ENCODE measurements around the gene MAPK11. TPM values are rescaled to one million over a fixed set of nuclear protein-coding genes. Genes with fewer than 3 reads are reported as not detected.

Gene MAPK11
- total and polyA plus RNA-seq, 5 experiments from 2014 or later: 0.13 to 1.2 (median 0.24) TPM

GRCh38 chr22:50261615-50262459 is 8.3 kb downstream of the MAPK11 start, which contains the start of gene MAPK12:
TSS of gene MAPK12 (minus strand) at chr22:50261683. CDS start at chr22:50261509, 174 bp downstream.
- Mint-ChIP-seq H3K36me3 (peaks cover 0 to 2% (median 0%) of the 10 kb centered on the region in 3 donors), H3K9me3 (no peaks in the 10 kb centered on the region), H3K4me3 (peak within 1 kb of the TSS in 9 of 10 donors; percentile 44 to 75 (median 61)), H3K27ac (peak within 1 kb of the TSS in 1 of 10 donors; percentile 25), H3K4me1 (peaks cover 6 to 9% (median 8%) of the 10 kb centered on the region in 4 donors), H3K27me3 (peaks cover 5 to 40% (median 19%) of the 10 kb centered on the region in 5 donors)
- DNase-seq: no peak
- POLR2A ChIA-PET: interaction anchor here (0.6 kb wide), 1 partner anchor 358 kb away, joined by 6 read pairs; no protein-coding TSS in a partner anchor
- no peak for ATAC-seq

GRCh38 chr22:50260801-50261614 is 9.2 kb downstream of the MAPK11 start:
- Mint-ChIP-seq H3K4me3 (no peak overlapping the region), H3K9me3 (no peaks in the 10 kb centered on the region), H3K36me3 (peaks cover 0 to 2% (median 0%) of the 10 kb centered on the region in 3 donors), H3K27me3 (peaks cover 5 to 40% (median 19%) of the 10 kb centered on the region in 5 donors), H3K4me1 (peaks cover 6 to 8% (median 7%) of the 10 kb centered on the region in 4 donors), H3K27ac (no peak overlapping the region)
- DNase-seq (no peak), ATAC-seq (peak; percentile 55 to 65)
- POLR2A ChIA-PET: interaction anchor here (1.0 kb wide), 1 partner anchor 16 kb away, joined by 3 read pairs; the partner anchor contains the start of gene TUBGCP6

- H3K4me1 Mint-ChIP-seq: peaks cover 5 to 8% (median 6%) of the 10 kb centered on the region in 4 donors
- no peak for ATAC-seq
- POLR2A ChIA-PET: interaction anchor here (1.0 kb wide), 1 partner anchor 16 kb away, joined by 3 read pairs; the partner anchor contains the start of gene TUBGCP6
- no peaks in the 10 kb centered on the region for H3K9me3 Mint-ChIP-seq
- peaks cover 0 to 2% (median 0%) of the 10 kb centered on the region in 3 donors for H3K36me3 Mint-ChIP-seq
- peaks cover 5 to 39% (median 19%) of the 10 kb centered on the region in 5 donors for H3K27me3 Mint-ChIP-seq
- no peak overlapping the region for H3K27ac Mint-ChIP-seq
- no peak for DNase-seq
- peak overlapping the region in 1 of 10 donors; percentile 14 for H3K4me3 Mint-ChIP-seq
Observed at GRCh38 chr22:50260434-50260800, 9.8 kb downstream of the MAPK11 start.

DNA sequence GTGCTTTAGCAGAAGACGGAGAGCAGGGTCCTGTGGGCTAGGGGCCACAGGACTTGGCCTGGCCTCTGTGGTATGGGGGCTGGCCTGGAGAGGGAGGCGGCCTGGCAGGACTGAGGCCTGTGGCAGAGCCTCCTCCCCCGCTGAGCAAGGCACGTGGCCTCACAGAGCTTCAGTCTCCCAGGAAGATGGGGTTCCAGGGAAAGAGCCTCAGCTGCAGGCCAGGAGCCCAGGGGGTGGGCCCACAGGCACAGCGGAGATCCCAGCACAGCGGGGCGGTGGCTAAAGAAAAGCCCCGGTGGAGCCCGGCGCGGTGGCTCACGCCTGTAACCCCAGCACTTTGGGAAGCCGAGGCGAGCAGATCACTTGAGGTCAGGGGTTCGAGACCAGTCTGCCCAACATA is 10.9 kb downstream of the MAPK11 start:
- no peak overlapping the region for H3K4me3 Mint-ChIP-seq
- peaks cover 3 to 8% (median 6%) of the 10 kb centered on the region in 4 donors for H3K4me1 Mint-ChIP-seq
- no peak overlapping the region for H3K27ac Mint-ChIP-seq
- no peaks in the 10 kb centered on the region for H3K9me3 Mint-ChIP-seq
- POLR2A ChIA-PET: interaction anchor here (0.6 kb wide), 1 partner anchor 194 kb away, joined by 3 read pairs; no protein-coding TSS in a partner anchor
- peaks cover 5 to 33% (median 17%) of the 10 kb centered on the region in 5 donors for H3K27me3 Mint-ChIP-seq
- H3K36me3 Mint-ChIP-seq: peaks cover 0 to 2% (median 0%) of the 10 kb centered on the region in 3 donors
- DNase-seq (no peak), ATAC-seq (no peak)

GRCh38 chr22:50258361-50259292 is 11.6 kb downstream of the MAPK11 start:
- Mint-ChIP-seq H3K27me3 (peaks cover 5 to 29% (median 16%) of the 10 kb centered on the region in 5 donors), H3K9me3 (no peaks in the 10 kb centered on the region), H3K36me3 (peaks cover 0 to 2% (median 0%) of the 10 kb centered on the region in 3 donors), H3K27ac (peak overlapping the region in 1 of 10 donors; percentile 37), H3K4me1 (peaks cover 3 to 8% (median 6%) of the 10 kb centered on the region in 4 donors), H3K4me3 (no peak overlapping the region)
- POLR2A ChIA-PET: no interaction called here
- no peak for ATAC-seq
- DNase-seq: no peak

DNA sequence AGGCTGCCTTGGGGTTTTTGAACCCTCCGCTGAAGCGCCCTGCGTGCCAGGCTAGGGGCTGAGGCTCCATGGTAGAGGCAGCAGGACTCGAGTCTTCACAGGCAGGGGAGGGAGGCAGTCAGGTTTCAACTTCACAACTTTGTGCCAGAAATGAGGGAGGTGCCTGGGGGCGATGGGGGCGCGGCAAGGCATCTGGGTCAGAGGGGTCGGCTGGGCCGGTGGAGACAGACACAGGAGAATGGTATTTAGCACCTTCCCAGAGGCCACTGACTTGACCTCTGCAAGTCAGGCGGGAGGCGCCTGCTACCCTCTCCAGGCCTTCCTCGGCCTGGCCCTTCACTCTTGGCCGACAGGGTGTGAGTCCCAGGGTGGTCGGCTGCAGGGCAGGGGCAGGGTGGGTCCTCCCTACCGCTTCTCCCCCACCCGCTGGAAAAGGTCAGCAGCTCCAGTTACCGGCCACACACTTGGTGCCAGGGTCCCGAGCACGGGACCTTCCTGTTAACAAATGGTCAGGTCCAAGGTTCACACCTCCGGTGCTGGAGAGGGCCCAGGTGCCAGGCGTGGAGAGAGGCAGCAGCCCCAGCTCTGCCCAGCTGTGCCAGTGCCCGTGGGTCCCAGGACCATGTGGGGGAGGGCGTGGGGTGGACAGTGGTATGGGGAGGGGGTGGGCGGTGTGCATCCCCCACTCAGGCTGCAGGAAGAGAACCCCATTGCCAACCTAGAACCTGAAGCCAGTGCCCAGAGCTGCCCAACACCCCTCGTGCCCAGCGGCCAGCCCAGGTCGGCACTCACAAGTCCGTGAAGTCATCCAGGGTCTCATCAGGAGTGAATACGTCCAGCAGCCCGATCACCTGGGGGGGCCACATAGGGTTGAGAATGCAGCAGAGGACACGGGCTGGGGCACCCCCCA is 12.5 kb downstream of the MAPK11 start:
- no peak overlapping the region for H3K27ac Mint-ChIP-seq
- peaks cover 5 to 22% (median 13%) of the 10 kb centered on the region in 5 donors for H3K27me3 Mint-ChIP-seq
- H3K9me3 Mint-ChIP-seq: no peaks in the 10 kb centered on the region
- H3K4me3 Mint-ChIP-seq: no peak overlapping the region
- no peak for DNase-seq
- no peak for ATAC-seq
- peaks cover 3 to 8% (median 6%) of the 10 kb centered on the region in 4 donors for H3K4me1 Mint-ChIP-seq
- POLR2A ChIA-PET: no interaction called here
- peaks cover 0 to 2% (median 0%) of the 10 kb centered on the region in 3 donors for H3K36me3 Mint-ChIP-seq

- Mint-ChIP-seq H3K4me3 (no peak overlapping the region), H3K27me3 (peaks cover under 1 to 16% (median 8%) of the 10 kb centered on the region in 5 donors), H3K4me1 (peaks cover 0 to 3% (median 2%) of the 10 kb centered on the region in 4 donors), H3K9me3 (no peaks in the 10 kb centered on the region), H3K27ac (no peak overlapping the region), H3K36me3 (peaks cover 0 to 2% (median 0%) of the 10 kb centered on the region in 3 donors)
- ATAC-seq (no peak), DNase-seq (no peak)
- POLR2A ChIA-PET: no interaction called here
Observed at GRCh38 chr22:50257041-50257440, 13.1 kb downstream of the MAPK11 start.

DNA sequence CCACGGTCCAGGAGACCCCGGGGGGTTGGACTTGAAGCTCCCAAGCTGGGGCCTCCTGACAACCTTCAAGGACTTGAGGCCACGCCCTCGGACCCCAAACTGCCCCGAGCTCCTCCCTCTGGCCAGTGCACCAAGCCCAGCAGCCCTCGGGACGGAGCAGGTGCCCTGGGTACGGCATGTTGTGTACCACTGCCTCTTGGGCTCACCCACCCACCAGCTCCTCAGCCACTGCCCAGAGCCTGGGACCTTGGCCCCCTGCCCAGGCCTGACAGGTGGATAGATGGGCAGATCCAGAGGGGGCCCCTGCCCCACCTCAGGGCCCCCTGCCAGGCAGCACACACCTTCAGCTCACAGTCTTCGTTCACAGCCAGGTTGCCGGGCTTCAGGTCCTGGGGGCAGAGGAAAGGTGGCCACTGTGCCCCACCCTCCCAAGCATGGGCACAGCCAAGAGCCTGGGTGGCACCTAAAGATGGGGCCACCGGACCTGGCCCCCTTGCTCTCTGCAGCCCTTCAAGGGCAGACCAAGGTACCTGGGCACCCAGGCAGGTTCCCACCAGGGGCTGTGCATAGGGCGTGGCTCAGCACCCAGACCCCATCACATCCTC is 13.8 kb downstream of the MAPK11 start:
- Mint-ChIP-seq H3K27me3 (peaks cover 0 to 12% (median 6%) of the 10 kb centered on the region in 5 donors), H3K9me3 (no peaks in the 10 kb centered on the region), H3K4me1 (peaks cover 0 to 2% (median 0%) of the 10 kb centered on the region in 4 donors), H3K36me3 (peaks cover 0 to 2% (median 0%) of the 10 kb centered on the region in 3 donors), H3K27ac (no peak overlapping the region), H3K4me3 (no peak overlapping the region)
- POLR2A ChIA-PET: interaction anchor here (0.8 kb wide), 1 partner anchor 71 kb away, joined by 3 read pairs; no protein-coding TSS in a partner anchor
- ATAC-seq (no peak), DNase-seq (no peak)

DNA sequence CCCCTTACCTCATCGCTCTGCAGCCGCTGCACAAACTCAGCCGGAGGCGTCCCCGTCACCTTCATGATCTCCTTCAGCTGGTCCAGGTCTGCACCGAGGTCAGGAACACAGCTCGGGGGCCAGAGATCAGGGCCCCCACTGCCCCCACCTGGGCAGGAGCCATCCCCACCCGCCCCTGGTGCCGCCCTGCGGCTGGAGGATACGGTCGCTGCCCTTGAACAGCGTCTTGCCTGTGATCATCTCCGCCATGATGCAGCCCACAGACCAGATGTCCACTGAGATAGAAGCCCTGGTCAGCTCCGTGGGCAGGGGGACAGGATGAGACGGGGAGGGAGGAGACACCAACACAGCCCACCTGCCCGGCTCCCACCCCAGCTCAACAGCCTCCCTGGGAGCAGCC is 14.6 kb downstream of the MAPK11 start:
- Mint-ChIP-seq H3K4me3 (no peak overlapping the region), H3K27ac (no peak overlapping the region), H3K27me3 (peaks cover 0 to 12% (median 6%) of the 10 kb centered on the region in 5 donors), H3K9me3 (no peaks in the 10 kb centered on the region), H3K36me3 (peaks cover 0 to 2% (median 0%) of the 10 kb centered on the region in 3 donors), H3K4me1 (peaks cover 0 to 4% (median 1%) of the 10 kb centered on the region in 4 donors)
- POLR2A ChIA-PET: interaction anchor here (0.8 kb wide), 1 partner anchor 72 kb away, joined by 3 read pairs; no protein-coding TSS in a partner anchor
- ATAC-seq: no peak
- no peak for DNase-seq

- ATAC-seq (no peak), DNase-seq (no peak)
- no peak overlapping the region for H3K4me3 Mint-ChIP-seq
- H3K27me3 Mint-ChIP-seq: peaks cover 0 to 12% (median 4%) of the 10 kb centered on the region in 5 donors
- H3K4me1 Mint-ChIP-seq: peaks cover 0 to 8% (median 2%) of the 10 kb centered on the region in 4 donors
- H3K36me3 Mint-ChIP-seq: peaks cover 0 to 2% (median 0%) of the 10 kb centered on the region in 3 donors
- no peak overlapping the region for H3K27ac Mint-ChIP-seq
- no peaks in the 10 kb centered on the region for H3K9me3 Mint-ChIP-seq
- POLR2A ChIA-PET: no interaction called here
Observed at GRCh38 chr22:50255099-50255498, 15.1 kb downstream of the MAPK11 start.

All from naive thymus-derived CD8-positive, alpha-beta T cell (primary cell).